Stimulated activated CD4-positive, alpha-beta T cell treated with anti-CD3 and anti-CD28 coated beads, Interleukin-1b, Interleukin-23, amount 100 ng/mL, for 4 hours (primary cell): ENCODE measurements around the gene RBM23.
"Not testable (repeated sequence)": the region's sequence is repeated elsewhere in the genome, so short reads cannot be mapped to it uniquely, and the experiment has no call there.

Source experiments
- DNase-seq, 2 donors: peaks; one replicate each; pipeline ENCODE4 v3.0.0-alpha.2; 2020; ENCODE audit warnings: low read depth in 2 of 2

The RBM23 gene

DNA sequence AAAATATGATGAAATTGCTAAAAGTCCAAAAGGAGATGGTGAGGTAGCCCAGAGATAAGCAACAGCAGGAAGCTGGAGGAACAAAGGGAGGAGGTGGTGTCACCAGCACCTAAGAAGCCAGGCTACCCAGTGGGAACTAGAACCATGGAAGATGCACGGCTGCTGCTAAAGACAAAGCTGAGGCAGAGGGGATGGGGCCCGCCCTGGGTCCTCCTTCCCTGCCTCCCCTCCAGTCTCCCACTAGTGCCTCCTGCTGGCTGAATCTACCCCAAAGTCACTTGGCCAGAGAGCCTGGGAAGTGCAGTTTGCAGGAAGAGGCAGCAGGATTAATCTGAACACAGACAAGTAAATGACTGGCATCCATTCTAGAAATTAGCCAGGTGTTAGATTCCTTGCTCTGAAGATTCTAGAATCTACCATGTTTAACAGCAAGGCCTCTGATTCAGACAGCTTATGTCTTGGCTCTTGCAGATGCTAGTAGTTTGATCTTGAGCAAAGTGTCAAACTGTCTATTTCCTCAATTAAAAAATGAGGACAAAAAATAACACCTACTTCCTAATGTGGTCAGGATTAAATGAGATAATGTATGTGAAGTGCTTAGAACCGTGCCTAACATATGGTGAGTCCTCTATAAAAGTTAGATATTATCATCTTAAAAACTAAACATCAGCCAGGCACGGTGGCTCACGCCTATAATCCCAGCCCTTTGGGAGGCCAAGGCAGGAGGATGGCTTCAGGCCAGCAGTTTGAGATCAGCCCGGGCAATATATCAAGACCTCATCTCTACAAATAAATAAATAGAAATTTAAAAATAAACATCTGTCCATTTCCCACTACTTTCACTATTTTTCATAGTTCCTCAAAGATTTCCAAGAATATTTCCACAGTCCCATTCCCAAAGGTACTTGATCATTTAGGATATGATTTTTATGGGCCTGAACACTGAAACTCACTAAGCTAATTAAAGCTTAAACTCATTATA is 53.2 kb downstream of the RBM23 start:
- no peak for DNase-seq

DNA sequence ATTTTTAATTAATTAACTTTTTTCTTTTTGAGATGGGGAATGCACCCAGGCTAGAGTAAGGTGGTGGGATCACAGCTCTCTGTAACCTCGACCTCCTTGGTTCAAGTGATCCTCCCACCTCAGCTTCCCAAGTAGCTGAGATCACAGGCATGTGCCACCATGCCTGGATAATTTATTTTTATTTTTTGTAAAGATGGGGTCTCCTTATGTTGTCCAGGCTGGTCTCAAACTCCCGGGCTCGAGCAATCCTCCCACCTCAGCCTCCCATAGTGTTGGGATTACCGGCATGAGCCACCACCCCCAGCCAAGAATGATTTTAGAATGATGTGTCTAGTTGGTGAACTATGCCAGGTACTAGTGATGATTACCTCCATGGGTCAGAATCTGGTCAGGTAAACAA is 54.0 kb downstream of the RBM23 start:
- no peak for DNase-seq

DNA sequence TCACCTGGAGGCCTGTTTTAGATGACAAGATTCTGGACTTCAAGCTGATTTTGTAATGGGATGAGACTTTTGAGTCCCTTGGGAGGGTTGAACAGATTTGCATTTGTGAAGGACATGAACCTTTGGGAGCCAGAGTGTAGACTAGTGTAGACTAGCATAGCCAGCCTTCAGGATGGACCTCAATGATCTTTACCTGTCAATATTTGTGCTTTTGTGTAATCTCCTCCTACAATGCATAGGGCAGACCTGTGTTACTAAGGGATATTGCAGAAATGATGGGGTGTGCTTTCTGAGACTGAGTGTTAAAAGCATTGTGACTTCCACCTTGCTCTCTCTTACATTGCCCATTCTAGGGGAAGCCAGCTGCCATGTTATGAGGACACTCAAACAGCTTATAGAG is 57.3 kb downstream of the RBM23 start:
- DNase-seq: no peak

DNA sequence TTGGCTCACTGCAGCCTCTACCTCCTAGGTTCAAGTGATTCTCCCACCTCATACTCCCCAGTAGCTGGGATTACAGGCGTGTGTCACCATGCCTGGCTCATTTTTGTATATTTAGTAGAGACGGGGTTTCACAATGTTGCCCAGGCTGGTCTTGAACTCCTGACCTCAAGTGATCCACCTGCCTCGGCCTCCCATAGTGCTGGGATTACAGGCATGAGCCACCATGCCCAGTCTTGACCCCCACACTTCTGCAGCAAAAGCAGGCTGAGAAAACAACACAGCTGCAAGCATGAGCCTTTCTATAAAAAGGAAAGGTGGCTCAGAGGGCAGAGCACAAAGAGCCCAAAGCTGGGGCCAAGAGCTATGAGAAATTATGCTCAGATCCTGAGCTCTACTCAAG is 58.6 kb downstream of the RBM23 start:
- not testable (repeated sequence) for DNase-seq

DNA sequence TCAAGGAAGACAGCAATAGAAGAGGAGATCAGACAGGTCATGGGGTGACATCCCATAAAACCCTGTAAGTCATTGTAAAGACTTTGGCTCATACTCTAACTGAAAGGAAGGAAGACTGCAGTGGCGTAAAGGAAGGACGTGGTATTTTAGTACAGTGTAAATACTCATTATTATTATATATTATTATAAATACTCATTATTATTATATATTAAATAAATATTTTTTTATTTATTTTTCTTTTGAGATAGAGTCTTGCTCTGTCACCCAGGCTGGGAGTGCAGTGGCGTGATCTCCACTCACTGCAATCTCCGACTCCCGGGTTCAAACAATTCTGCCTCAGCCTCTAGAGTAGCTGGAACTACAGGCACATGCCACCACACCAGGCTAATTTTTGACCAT is 62.5 kb downstream of the RBM23 start:
- no peak for DNase-seq

DNA sequence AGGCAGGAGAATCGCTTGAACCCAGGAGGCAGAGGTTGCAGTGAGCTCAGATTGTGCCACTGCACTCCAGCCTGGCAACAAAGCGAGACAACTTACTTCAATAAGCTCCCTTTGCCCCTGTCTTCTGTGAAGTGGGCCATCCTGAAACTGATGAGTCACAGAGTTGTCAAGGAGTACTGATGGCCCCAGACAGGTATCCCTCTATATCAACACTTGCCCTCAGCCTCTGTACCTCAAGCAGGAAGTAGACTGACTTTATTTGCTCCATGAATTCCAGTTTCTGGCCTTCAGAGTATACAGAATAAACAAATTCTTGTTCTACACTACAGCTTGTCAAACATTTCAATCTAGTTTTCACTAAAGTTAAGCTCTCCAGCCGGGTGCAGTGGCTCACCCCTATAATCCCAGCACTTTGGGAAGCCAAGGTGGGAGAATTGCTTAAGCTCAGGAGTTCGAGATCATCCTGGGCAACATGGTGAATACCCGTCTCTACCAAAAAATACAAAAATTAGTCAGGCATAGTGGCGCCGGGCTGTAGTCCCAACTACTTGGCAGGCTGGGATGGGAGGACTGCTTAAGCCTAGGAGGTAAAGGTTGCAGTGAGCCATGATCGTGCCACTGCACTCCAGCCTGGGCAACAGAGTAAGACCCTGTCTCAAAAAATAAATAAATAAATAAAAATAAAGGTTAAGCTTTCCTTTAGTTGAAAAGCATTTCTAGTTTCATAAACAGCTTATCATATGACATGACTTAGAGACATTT is 63.8 kb downstream of the RBM23 start:
- DNase-seq: no peak

DNA sequence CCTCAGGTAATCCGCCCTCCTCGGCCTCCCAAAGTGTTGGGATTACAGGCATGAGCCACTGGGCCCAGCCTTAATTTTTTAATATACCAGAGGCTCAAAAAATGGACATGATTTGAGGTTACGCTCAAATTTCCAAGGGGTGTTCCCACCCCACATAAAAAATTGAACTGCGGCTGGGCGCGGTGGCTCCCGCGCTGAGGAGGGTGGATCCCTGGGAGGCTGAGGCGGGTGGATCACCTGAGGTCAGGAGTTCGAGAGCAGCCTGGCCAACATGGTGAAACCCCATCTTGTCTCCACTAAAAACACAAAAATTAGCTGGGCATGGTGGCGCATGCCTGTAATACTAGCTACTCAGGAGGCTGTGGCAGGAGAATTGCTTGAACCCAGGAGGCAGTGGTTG is 64.7 kb downstream of the RBM23 start:
- not testable (repeated sequence) for DNase-seq

DNA sequence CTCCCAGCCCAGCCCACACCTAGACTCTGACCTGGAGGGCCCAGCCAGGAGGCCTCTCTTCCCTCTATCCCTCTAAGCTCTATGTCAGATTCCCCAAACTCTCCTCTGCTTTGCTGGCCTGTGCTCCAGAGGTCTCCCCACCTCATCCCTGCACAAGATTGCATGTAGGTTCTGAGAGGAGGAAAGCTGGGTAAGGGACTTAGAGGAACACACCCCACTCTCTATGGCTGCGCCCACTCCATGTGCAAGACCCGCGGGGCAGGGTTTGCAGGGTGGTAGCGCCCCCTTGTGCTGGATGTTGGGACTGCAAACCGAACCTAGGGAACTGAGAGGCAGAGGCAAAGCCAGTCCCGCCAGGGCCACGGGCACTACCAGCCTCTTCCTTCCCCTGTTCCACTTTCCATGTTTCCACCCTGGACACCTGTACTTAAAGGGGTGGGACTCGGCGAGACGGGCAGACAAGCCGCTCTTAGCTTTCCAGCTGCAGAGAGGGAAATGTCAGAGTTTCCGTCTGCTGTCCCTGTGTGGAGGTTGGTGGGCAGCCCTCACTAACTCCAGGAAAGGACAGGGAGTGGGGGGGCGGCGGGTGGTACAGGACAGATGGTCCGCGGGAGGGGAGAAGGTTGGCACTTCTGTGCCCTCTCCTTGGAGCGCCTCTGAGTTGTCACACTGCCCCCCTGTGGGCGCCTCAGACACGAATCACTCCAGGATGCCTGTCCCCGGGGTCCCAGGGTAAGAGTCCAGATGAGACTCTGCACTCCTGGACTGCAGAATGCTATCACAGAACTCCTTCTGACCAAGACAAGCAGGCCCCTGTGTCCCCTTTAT is 65.8 kb downstream of the RBM23 start:
- DNase-seq: peak; percentile 94 to 95

DNA sequence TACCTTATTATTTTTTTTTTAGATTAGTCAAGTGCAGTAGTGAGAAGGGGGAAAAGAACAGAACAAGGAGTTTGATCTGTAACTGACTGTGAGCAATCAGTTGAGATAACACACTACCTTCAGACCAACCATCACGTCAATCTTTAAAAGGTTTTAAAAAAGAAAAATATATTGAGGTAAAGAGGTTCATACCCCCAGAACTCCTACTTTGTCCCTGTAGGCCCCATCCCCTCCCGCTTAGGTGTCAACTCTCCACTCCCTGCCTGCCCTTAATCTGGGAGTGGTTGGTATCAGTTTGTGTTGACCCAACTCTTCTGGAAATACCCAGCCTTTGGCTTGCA is 66.4 kb downstream of the RBM23 start:
- DNase-seq: no peak

DNA sequence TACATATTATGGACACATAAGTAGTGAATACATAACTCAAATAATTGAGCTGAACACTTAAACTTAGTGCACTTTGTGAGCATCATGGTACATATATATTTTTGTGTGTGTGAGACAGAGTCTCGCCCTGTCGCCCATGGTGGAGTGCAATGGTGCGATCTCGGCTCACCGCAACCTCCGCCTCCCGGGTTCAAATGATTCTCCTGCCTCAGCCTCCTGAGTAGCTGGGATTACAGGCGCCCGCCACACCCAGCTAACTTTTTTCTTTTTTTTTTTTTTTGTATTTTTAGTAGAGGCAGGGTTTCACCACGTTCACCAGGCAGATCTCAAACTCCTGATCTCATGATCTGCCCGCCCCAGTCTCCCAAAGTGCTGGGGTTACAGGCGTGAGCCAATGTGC is 66.8 kb downstream of the RBM23 start:
- DNase-seq: not testable (repeated sequence)

DNA sequence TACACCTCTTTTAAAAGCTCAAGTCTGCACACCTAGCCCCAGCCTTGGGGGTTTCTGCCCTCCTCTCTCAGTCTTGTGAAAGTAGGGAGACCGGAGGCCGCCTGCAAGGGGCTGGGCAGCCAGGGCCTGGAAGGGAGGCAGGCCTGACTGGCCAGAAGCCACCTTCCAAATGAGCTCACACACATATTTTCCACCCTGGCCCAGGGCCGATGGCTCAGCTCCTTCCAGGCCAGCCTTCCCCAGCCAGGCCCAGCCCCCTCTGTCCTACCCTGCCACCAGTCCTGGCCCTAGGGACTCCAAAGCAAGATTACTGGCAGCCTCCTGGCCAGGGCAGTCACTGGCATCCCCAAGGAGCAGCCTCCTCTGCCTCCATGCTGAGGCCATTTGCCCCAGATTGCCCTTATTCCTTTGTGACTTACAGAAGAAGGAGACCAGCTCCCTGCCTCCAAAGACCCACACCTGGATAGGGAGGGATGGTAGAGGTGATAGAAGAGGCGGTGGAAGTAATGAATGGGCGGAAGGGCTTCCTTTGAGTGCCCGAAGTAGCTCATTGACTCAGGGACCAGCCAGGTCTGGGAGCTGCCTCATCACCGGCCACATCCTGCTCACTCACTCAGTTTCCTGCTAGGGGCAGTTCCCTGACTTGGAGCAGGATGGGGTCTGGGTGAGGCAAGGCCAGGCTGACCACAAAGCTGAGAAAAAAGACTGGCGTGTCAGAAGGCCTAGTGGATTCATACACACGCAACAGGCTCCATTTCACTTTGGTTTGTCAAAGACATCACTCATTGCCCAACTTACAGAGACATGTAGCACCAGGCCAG is 67.8 kb downstream of the RBM23 start:
- DNase-seq: no peak

DNA sequence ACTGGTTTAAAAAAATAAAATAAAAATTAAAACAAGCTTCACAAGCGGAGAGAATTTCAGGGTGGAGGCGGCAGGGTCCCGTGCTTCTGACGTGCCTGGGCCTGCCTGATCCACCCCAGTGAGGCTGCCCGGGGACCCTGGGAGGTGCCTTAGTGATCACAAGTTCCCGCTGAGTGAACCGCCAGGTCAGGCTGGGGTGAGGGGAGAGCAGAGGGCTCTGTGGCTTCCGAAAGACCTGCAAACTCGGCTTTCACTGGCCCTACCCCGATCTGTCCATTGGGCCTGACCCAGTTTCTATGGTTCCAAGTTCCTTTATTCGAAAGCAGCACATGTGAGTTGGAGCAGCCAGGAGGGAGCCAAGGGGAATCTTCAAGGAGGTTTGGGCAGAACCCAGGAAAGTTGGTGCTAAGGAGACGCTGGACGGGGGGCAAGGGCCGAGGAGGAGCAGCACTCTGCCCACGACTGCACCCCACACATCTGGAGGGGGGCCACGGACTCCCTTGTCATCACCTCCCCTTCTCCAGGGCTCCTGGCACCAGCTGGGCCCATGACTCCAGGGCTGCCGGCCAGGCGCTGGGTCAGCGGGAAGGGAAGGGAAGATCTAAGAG is 69.6 kb downstream of the RBM23 start:
- DNase-seq: no peak

DNA sequence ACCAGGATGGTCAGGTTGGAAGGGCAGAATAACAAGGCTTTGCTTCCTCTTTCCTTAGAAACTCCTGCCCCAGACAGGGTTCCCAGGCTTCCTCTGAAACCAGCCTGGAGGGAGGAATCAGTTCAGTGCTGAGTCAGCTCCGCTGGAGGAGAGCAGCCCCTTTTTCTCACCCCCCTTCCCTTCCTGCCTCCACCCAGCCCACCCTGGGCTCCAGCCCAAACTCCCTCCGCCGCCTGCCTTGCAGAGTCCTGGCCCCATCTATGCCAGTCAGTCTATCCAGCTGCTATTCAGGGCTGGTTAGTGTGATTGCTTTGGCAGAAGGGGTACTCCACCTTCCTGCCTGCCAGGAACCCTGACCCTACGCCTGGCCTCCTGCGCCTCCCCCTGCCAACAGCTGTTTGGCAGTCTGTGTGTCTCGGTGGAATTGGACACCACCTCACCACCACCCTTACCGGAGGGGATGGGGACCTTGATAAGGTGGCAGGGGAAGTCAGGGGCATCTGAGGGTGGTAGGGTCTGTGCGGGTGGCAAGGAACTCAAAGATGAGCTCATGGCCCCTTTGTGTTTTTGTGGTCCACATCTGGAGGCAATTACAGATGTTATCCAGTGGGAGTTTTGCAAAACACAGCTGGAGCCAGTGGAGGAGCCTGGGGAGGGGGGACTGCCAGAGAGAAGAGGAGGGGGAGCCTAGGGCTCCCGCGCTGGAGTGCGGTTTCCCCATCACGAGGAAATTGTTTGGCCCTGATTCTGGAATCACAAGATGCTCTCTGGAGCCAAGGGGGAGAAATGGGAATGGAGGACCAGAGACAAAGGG is 70.4 kb downstream of the RBM23 start:
- DNase-seq: no peak

DNA sequence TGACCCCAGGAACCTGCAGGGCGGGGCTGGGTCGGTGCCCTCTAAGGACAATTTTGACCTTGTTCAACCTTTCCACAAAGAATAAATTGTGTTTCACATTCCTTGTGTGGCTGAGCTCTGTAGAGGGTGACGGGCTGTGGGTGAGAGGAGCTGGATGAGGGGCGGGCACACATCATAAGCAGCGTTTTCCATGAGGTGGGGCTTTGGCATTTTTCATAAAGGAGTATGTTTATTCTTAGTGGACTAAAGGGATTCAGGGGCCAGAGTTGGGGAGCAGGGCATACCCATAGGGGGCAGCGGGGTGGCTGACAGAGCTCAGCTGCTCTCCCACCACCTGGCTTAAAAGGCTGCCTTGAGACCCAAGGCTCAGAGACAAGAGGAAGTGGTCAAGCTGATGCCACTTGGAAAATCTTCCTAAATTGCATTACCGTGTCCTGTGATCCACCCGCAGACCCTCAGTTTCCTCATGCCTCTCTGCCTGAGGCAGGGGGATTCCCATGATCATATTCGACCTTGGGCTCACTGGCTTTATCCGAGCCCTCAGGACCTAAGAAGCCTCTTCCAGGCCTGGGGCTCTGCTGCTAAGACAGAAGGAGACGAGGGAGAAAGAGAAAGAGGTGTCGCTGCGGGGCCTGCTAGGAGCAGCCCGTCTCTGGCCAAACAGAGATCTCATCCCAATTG is 71.1 kb downstream of the RBM23 start:
- no peak for DNase-seq

DNA sequence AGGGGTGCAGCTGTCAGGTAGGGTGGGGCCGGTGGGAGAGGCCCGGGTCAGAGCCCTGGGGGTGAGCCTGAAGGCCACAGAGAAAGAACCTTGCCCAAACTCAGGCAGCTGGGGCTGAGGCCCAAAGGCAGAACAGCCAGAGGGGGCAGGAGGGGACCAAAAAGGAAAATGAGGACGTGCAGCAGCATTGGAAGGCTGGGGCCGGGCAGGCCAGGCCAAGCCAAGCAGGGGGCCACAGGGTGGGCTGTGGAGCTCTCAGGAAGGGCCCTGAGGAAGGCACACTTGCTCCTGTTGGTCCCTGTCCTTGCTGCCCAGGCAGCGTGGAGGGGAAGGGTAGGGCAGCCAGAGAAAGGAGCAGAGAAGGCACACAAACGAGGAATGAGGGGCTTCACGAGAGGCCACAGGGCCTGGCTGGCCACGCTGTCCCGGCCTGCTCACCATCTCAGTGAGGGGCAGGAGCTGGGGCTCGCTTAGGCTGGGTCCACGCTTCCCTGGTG is 72.1 kb downstream of the RBM23 start:
- DNase-seq: no peak

DNA sequence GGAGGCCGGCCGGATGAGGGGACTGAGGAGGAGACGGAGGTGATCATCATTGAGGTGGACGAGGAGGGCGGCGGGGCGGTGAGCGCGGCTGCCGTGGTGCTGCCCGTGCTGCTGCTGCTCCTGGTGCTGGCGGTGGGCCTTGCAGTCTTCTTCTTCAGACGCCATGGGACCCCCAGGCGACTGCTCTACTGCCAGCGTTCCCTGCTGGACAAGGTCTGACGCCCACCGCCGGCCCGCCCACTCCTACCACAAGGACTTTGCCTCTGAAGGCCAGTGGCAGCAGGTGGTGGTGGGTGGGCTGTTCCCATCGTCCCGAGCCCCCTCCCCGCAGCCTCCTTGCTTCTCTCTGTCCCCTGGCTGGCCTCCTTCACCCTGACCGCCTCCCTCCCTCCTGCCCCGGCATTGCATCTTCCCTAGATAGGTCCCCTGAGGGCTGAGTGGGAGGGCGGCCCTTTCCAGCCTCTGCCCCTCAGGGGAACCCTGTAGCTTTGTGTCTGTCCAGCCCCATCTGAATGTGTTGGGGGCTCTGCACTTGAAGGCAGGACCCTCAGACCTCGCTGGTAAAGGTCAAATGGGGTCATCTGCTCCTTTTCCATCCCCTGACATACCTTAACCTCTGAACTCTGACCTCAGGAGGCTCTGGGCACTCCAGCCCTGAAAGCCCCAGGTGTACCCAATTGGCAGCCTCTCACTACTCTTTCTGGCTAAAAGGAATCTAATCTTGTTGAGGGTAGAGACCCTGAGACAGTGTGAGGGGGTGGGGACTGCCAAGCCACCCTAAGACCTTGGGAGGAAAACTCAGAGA is 72.9 kb downstream of the RBM23 start:
- no peak for DNase-seq

DNA sequence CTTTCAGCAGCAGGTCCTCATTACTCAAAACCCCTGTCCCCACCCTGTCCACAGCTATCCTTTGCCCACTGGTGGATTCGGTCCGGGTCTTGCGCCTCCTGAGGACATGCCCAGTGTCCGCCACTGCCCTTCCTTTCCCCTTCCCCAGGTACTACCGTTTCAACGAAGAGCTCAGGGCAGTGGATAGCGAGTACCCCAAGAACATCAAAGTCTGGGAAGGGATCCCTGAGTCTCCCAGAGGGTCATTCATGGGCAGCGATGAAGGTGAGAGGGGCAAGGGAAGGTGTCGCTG is 73.9 kb downstream of the RBM23 start:
- DNase-seq: no peak

DNA sequence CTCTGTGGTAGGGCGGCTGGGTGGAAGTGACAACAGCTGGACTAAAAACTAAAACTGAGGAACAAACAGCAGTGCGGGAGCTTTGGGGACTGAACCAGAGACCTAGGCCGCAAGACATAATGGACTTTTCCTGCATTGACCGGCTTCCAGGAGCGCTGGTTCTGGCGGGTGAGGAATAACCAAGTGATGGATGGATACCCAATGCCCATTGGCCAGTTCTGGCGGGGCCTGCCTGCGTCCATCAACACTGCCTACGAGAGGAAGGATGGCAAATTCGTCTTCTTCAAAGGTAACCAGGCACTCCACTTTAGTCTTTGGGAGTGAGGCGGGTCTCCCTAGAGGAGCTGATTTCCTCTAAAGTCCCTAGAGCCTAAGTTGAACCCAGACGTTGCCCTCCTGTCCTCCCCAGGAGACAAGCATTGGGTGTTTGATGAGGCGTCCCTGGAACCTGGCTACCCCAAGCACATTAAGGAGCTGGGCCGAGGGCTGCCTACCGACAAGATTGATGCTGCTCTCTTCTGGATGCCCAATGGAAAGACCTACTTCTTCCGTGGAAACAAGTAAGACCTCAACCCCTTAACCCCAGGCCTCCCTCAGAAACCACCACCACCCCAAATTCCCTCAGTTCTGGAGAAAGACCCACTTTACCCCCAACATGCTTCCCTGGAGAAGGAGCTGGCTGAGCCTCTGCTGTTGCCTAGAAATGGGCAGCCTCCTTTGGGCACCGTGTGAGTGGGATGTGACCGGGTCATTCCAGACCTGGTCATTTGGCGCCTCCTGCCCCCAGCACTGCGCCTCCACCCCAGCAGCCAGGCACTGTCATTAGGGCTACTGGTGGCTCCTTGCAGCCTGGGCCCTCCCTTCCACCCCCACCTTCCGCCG is 74.5 kb downstream of the RBM23 start:
- DNase-seq: no peak
